GM12801 (cell line): Measurements from ENCODE around the gene NLGN4Y.

Experiments used
- TF ChIP-seq, protein P1 (sequence below): IDR thresholded peaks from one replicate; pipeline ENCODE4 v1.5.1; 2011; ENCODE audit warnings: control low read depth; ENCODE audit not compliant: insufficient read length; ENCODE audit errors: extremely low read depth

Gene NLGN4Y

DNA sequence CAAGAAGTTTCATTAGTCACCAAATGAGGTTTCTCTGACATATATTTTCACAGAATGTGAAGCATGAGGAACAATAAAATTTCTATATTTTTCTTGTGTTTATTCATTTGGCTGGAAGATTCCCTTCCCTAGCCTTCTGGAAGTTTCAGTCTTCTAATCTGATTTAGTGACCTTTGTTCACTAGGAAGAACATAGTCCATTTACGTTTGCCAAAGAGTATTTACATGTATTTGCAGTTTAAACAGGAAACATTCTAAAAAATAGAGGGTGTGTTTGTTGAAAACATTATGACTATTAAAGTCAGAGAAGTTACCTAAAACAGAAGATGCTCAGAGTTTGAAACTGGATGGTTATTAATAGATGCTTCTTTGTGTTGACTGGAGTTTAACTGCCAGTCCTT is 238.6 kb downstream of the NLGN4Y start:
- TF ChIP-seq, protein P1, sequence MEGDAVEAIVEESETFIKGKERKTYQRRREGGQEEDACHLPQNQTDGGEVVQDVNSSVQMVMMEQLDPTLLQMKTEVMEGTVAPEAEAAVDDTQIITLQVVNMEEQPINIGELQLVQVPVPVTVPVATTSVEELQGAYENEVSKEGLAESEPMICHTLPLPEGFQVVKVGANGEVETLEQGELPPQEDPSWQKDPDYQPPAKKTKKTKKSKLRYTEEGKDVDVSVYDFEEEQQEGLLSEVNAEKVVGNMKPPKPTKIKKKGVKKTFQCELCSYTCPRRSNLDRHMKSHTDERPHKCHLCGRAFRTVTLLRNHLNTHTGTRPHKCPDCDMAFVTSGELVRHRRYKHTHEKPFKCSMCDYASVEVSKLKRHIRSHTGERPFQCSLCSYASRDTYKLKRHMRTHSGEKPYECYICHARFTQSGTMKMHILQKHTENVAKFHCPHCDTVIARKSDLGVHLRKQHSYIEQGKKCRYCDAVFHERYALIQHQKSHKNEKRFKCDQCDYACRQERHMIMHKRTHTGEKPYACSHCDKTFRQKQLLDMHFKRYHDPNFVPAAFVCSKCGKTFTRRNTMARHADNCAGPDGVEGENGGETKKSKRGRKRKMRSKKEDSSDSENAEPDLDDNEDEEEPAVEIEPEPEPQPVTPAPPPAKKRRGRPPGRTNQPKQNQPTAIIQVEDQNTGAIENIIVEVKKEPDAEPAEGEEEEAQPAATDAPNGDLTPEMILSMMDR = no peak

DNA sequence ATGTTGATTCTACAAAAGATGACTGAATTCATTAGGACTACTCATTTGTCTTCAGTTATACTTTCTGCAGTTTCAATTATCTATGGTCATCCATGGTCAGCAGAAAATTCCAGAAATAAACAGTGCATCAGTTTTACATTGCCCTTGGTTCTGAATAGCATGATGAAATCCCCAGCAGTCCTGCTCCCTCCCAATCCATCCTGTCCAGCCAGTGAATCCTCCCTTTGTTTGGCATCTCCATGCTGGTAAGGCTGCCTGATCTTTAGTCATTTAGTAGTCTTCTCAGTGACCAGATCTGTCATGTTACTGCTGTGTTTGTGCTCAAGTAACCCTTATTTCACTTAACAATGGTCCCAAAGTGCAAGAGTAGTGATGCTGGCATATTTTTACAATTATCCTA is 239.3 kb downstream of the NLGN4Y start:
- TF ChIP-seq, protein P1 = no peak

DNA sequence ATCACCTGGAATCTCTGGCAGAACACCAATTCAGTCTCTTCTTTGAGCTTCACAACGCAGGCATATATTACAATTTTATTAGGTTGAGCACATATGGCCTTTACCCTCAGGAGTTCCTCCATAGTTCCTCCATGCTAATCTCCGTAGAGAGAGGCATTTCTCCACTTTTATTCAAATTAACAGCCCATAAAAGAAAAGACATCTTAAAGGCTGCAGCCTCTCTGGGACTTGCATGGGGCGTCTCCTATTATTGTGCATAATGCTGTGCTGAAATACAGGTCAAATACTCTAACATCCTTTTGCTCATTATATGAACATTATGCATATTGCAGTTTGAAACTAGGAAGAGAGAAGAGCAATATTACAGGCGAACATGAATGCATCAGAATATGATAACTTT is 253.9 kb downstream of the NLGN4Y start:
- TF ChIP-seq, protein P1 = no peak

DNA sequence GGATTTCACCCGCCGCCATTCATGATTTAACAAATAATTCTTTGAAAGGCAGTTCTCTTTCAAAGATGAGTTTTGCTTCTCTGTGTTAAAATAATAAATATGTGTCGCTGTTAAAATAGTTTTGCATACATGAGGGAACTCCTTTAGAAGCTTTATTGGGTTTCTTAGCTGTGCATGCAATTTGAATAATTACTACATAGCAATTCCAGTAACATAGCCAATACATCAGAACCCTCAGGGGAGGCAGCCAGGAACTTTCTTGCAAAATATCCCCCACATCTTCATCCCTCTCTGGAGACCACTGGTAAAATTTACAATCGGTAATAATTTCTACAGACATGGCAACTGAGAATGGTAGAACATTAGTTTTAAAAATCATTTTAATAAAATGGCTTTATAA is 268.8 kb downstream of the NLGN4Y start:
- TF ChIP-seq, protein P1 = no peak

DNA sequence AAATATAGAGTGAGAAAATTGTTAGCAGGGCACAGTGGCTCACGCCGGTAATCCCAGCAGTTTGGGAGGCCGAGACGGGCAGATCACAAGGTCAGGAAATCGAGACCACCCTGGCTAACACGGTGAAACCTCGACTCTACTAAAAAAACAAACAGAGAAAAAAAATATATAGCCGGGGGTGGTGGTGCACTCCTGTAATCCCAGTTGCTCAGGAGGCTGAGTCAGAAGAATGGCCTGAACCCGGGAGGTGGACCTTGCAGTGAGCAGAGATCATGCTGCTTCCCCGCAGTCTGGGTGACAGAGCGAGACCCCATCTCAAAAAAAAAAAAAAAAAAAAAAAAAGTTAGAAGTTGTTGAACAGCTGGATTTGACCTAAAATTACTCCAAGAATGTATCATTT is 269.3 kb downstream of the NLGN4Y start:
- TF ChIP-seq, protein P1 = no peak

DNA sequence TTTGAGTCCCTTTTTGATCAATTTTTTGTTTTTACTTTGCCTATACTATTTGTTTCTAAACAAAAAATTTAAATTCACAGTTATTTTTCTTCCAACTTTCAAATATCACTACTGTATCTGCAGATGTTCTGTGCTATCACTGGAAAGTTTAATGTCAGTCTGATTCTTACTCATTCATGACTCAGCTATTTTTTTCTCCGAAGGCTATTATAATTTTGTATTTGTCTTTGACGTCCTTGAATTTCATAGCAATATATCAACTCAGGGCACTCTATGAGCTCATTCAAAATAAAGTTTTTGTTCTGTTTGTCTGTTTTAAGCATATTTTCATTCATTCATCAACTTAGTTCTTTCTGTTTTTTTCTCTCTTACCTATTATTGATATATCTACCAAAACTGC is 273.7 kb downstream of the NLGN4Y start:
- TF ChIP-seq, protein P1 = no peak

DNA sequence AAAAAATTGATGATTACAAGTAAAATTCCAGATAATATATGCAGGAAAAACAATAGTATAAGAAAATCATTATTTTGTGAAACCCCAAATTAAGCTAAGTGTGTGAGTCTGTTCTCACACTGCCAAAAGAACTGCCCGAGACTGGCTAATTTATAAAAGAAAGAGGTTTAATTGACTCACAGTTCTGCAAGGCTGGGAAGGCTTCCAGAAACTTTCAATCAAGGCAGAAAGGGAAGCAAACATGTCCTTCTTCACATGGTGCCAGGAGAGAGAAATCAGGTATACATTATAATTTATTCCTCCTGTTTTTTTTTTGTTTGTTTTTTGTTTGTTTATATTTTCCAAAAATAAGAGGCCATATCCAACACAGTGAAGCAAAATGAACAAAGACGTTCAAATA is 276.8 kb downstream of the NLGN4Y start:
- TF ChIP-seq, protein P1 = no peak

DNA sequence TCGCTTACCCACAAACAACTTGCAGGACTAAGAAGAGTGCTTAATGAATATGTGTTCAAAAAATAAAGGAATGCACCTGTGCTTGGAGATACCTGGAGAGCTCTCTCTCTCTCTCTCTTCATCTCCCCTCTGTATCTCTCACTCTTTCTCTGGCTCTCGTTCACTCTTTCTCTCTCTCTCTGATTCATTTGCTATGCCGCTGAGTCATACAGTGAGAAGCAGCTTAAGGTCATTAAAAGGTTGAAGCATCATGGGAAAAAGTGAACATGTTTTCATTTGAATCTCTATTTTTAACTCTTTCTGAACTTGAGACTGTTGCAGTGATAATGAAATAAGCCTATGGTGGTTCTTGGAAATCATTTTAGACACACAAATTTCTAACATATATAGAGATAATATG is 277.8 kb downstream of the NLGN4Y start:
- TF ChIP-seq, protein P1 = no peak
